MG63 (cell line): Measurements from ENCODE around the gene RALGAPA2. TPM values are rescaled to one million over a fixed set of nuclear protein-coding genes. Genes with fewer than 3 reads are reported as not detected.

ENCODE experiments used
- DNase-seq: peaks from one replicate; pipeline ENCODE4 v3.0.0-alpha.2; 2020
- H3K27me3 ChIP-seq: fragments of 250-450 bp; sonication (Bioruptor Pico); 2 replicates; pipeline ENCODE4 v1.5.1; 2020; ENCODE audit warnings: mild to moderate bottlenecking, moderate library complexity
- H3K36me3 ChIP-seq: fragments of 250-450 bp; sonication (Bioruptor Pico); 2 replicates; pipeline ENCODE4 v1.5.1; 2020; ENCODE audit warnings: mild to moderate bottlenecking, moderate library complexity
- H3K4me3 ChIP-seq: fragments of 250-450 bp; sonication (Bioruptor Pico); 2 replicates; pipeline ENCODE4 v1.5.1; 2020; ENCODE audit warnings: mild to moderate bottlenecking, moderate library complexity
- H3K9me3 ChIP-seq: fragments of 250-450 bp; sonication (Bioruptor Pico); 2 replicates; pipeline ENCODE4 v1.5.1; 2020; ENCODE audit warnings: mild to moderate bottlenecking, moderate library complexity
- total RNA-seq: library from RNA; depleted of rRNA; stranded (reverse); fragments of >200 nt; shearing (Covaris generic); gene quantifications from 2 replicates; pipeline ENCODE4 v1.2.3, GENCODE V29; 2014; ENCODE audit warnings: low replicate concordance; rRNA removed

RALGAPA2 gene
- total RNA-seq = 0.53 and 4.8 TPM in 2 replicates

DNA sequence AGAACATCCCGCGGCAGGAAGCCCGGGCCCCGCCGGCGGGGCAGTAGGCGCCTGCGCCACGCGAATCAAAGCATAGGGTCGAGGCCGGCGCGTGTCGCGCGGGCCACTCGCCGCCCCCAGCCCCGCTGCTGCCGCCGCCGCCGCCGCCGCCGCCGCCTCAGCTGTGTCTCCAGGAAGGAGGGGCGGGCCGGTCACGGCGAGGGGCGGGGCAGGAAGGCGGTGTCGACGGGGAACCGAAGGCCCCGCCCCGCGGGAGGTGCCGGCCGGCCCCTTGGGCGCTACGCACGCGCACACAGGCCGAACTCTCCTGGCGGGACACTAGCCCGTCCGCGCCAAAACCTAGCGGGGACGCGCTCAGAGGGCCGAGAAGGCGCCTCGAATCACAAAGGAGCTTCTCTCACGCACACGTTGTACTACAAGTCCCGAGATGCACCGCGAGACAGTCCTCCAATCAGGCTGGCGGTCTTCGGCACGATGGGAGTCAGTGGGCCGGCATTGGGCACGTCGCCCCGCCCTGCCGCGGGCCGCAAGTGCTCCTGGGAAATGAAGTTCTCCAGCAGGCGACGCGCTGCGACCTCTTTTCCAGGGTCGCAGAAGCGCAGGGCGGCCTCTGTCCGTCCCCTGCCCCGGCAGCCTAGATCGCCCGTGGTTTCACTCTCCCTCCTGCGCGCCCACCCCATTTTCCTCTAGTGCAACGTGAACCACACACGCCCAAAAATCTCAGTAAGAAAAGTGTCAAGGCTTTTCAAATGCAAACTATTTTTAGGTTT lies at the start of gene RALGAPA2:
RALGAPA2 (minus strand) TSS at position 171 of the 770 bp plus-strand sequence; CDS start at position 7, 164 bp downstream.
- no peaks in the 10 kb centered on the region for H3K27me3 ChIP-seq
- peak; percentile 94 for DNase-seq
- no peaks in the 10 kb centered on the region for H3K36me3 ChIP-seq
- no peaks in the 10 kb centered on the region for H3K9me3 ChIP-seq
- H3K4me3 ChIP-seq = peak within 1 kb of the TSS; percentile 61

DNA sequence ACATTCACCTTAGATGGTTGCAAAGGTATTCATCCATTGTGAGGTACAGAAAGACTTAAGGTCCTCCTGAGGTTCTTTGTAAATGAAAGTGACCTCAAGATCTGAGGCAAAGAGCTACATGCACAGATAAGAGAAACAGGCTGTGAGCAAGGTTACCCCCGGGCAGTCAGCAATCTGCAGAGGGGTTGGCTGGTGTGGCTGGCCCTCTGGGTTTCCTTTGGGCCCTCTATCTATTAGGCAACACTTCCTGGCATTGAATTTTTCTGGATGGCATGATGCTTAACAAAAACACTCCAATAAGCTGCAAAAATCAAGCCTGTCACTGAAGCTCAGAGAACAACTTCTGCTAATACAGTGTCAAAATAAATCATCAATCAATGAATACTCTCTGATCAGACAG lies 48.9 kb upstream of the RALGAPA2 start:
- Histone ChIP-seq H3K4me3 (no peak overlapping the region), H3K36me3 (no peaks in the 10 kb centered on the region), H3K9me3 (no peaks in the 10 kb centered on the region), H3K27me3 (no peaks in the 10 kb centered on the region)
- no peak for DNase-seq

- Histone ChIP-seq H3K4me3 (no peak overlapping the region), H3K36me3 (no peaks in the 10 kb centered on the region), H3K9me3 (no peaks in the 10 kb centered on the region), H3K27me3 (no peaks in the 10 kb centered on the region)
- DNase-seq = no peak
These were observed 46.7 kb upstream of the RALGAPA2 start for GRCh38 chr20:20759132-20759531.

- Histone ChIP-seq H3K36me3 (no peaks in the 10 kb centered on the region), H3K9me3 (no peaks in the 10 kb centered on the region), H3K4me3 (no peak overlapping the region), H3K27me3 (no peaks in the 10 kb centered on the region)
- no peak for DNase-seq
These were observed 43.4 kb upstream of the RALGAPA2 start for GRCh38 chr20:20755674-20756319.

- Histone ChIP-seq H3K4me3 (no peak overlapping the region), H3K27me3 (no peaks in the 10 kb centered on the region), H3K9me3 (no peaks in the 10 kb centered on the region), H3K36me3 (no peaks in the 10 kb centered on the region)
- DNase-seq = no peak
These were observed 42.8 kb upstream of the RALGAPA2 start for GRCh38 chr20:20755231-20755630.

- no peak for DNase-seq
- Histone ChIP-seq H3K4me3 (no peak overlapping the region), H3K36me3 (no peaks in the 10 kb centered on the region), H3K27me3 (no peaks in the 10 kb centered on the region), H3K9me3 (no peaks in the 10 kb centered on the region)
These were observed 42.3 kb upstream of the RALGAPA2 start for GRCh38 chr20:20754714-20755113.

DNA sequence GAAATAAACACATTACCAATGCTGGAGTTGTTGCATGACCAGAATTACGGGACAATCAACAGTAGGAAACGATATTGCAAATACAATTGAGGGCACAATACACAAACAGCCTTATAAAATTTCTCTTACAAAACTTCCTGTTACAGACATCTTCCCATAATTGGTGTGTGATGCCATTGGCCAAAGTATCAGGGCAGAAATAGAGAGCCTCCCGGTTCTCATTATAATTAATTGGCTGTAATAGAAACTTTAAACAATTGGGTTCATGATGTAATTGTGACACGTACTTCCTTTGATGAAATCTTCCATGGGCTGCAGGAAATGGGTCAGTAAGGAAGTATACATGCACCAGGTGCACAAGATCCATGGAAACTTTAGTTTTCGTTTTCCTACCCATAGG lies 40.3 kb upstream of the RALGAPA2 start:
- no peaks in the 10 kb centered on the region for H3K9me3 ChIP-seq
- DNase-seq = no peak
- H3K36me3 ChIP-seq = no peaks in the 10 kb centered on the region
- no peaks in the 10 kb centered on the region for H3K27me3 ChIP-seq
- H3K4me3 ChIP-seq = no peak overlapping the region

DNA sequence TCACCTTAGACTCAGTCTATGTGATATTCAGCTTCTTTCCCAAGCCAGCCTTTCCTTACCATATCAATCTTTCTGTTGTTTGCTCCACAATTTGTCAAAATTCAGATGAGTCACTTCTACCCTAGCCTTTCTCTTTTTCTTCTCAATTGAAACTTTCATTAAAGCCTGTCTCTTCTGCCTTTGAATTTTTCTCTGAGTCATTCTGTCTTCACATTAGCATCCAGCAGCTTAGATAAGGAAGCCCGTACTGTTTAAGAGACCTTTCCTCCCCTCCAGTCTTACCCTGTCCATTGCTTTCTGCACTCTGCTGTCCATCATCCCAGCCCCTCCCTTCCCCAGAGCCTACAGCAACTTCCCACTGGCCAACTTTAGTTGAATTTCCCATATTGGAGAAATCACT lies 34.9 kb upstream of the RALGAPA2 start:
- no peak for DNase-seq
- no peaks in the 10 kb centered on the region for H3K27me3 ChIP-seq

DNA sequence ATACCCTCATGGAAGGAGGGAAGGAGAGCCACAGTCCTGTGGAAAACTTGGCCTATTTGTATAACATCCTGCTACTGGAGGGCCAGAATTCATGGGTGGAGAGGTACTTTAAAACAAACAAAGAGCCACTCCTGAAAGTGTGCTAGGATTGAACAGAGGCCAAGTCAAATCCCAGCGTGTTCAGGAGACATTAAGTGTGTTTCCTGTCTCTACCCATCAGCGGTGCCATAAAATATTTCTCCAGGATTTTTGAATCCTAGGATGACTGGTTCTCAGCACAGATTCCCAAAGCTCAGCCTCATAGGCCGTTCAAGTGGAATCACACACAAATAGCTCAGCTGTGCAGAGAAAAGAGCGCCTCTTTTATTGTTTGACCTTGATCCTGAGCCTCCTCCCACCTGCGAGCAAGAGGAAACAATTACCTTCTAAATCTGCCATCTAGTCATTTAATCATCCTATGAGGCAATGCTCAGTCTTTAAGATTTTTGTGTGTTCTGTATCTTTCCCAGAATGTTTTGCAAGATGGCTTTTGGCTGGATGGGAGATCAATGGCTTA lies 31.8 kb upstream of the RALGAPA2 start:
- no peak for DNase-seq
- H3K36me3 ChIP-seq = no peaks in the 10 kb centered on the region
- no peak overlapping the region for H3K4me3 ChIP-seq
- H3K27me3 ChIP-seq = no peaks in the 10 kb centered on the region
- no peaks in the 10 kb centered on the region for H3K9me3 ChIP-seq

More for the DNA sequence above, 34.9 kb upstream of the RALGAPA2 start:
- Histone ChIP-seq H3K36me3 (no peaks in the 10 kb centered on the region), H3K9me3 (no peaks in the 10 kb centered on the region), H3K4me3 (no peak overlapping the region)

DNA sequence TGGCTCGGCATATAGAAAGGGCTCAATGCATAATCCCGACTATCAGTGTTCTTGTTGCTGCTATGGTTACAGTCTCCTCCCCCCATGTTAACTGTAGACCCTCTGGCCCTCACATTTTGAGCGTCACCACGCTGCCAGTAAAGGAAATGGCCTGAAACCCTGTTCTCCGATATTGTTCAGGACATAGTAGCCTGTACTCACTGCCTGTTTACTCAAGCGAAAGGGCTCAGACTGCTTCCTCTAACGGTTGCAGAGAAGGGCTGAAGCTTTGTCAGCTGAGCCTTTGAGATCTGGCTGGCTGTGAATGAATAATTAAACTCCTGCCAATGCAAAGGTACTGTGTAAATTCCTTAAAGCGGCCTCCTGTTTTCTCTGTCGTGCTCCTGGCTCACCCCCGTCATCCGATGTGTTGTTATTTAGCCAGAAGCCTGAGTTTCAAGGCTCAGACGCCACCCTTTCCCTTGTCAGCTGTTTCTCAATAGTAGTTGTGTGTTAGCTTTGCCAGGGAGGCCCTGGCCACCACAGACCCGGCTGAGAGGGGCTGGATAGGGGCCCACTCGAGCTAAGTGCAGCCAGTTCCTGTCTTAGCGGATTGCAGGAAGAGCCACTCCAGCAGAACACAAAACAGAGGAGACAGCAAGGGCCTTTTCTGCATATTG lies 31.2 kb upstream of the RALGAPA2 start:
- no peaks in the 10 kb centered on the region for H3K9me3 ChIP-seq
- no peaks in the 10 kb centered on the region for H3K36me3 ChIP-seq
- DNase-seq = no peak
- no peak overlapping the region for H3K4me3 ChIP-seq
- no peaks in the 10 kb centered on the region for H3K27me3 ChIP-seq

DNA sequence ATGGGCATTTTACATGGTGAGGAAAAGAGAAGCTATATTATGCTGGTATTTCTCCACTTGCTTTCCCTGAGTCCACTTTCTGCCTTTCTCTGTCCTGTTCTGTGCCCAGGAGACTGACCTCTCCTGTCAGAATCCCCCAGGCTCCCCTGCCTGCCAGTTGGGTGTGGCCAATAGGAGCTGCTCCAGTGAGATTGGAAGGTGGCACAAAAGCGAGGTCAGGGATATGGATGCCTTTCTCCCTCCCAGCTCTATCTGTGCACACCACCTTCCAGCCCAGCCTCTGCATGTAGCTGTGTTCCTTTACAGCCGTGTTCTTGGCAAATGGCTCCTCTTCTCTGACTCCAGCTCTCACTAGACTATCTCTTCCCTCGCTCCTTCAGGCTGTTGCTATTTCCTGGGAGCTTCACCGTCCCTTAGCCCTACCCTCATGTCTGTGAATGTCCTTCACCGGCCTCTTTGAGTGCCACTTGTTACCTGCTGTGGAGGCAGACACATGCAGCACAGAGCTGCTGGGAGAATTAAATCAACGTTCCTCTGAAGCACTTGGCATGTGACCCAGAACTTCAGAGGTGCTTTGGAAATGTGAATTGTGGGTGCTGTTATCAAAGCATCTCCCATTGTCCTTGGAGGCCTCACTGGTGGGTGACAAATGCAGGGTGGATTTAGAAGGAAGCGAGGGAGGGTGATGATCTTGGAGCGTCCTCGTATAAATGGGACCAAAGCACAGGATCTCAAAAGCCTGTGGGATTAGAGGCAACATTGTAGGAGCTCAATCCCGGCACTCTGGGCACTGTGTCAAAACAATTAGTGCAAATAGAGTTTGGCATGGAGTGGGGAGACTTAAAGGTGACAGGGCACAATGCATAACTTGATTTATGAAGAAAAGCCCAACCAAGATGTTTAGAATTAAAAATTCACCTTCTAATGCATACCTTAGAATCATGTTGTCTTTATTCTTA lies 28.9 kb upstream of the RALGAPA2 start:
- Histone ChIP-seq H3K36me3 (no peaks in the 10 kb centered on the region), H3K27me3 (no peaks in the 10 kb centered on the region), H3K9me3 (no peaks in the 10 kb centered on the region), H3K4me3 (no peak overlapping the region)
- DNase-seq = no peak

- no peak for DNase-seq
These were observed 28.1 kb upstream of the RALGAPA2 start for GRCh38 chr20:20740541-20740940.

GRCh38 chr20:20737158-20737557 lies 24.7 kb upstream of the RALGAPA2 start:
- no peaks in the 10 kb centered on the region for H3K36me3 ChIP-seq
- H3K27me3 ChIP-seq = no peaks in the 10 kb centered on the region
- DNase-seq = no peak
- no peak overlapping the region for H3K4me3 ChIP-seq
- no peaks in the 10 kb centered on the region for H3K9me3 ChIP-seq

More at GRCh38 chr20:20740541-20740940, 28.1 kb upstream of the RALGAPA2 start:
- H3K36me3 ChIP-seq = no peaks in the 10 kb centered on the region
- H3K9me3 ChIP-seq = no peaks in the 10 kb centered on the region
- H3K4me3 ChIP-seq = no peak overlapping the region
- no peaks in the 10 kb centered on the region for H3K27me3 ChIP-seq

- Histone ChIP-seq H3K27me3 (no peaks in the 10 kb centered on the region), H3K9me3 (no peaks in the 10 kb centered on the region), H3K36me3 (no peaks in the 10 kb centered on the region), H3K4me3 (no peak overlapping the region)
- DNase-seq = no peak
These were observed 23.9 kb upstream of the RALGAPA2 start for GRCh38 chr20:20736303-20736702.

DNA sequence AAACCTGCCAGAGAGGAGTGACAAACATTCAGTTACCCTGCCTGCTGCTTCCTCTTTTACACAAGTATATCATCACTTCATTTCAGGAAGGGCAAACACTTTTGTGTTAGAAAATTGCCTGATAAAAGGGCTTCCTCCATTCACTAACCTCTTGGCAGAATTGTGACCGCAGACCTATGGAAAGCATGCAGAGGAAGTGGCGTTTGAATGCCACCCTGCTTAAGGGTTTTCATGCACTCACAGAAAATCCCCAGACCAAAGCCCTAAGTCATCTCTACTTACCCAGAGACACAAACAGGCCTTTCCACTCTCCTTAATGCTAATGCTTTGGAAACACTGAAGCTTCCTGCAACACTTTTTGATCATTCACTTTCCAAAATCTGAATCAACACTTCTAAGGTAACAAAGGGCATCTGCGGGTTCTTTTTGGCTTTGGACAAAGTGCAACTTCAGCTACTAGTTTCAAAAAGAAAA lies 22.1 kb upstream of the RALGAPA2 start:
- H3K36me3 ChIP-seq = no peaks in the 10 kb centered on the region
- DNase-seq = no peak
- no peaks in the 10 kb centered on the region for H3K27me3 ChIP-seq
- H3K9me3 ChIP-seq = no peaks in the 10 kb centered on the region
- H3K4me3 ChIP-seq = no peak overlapping the region

DNA sequence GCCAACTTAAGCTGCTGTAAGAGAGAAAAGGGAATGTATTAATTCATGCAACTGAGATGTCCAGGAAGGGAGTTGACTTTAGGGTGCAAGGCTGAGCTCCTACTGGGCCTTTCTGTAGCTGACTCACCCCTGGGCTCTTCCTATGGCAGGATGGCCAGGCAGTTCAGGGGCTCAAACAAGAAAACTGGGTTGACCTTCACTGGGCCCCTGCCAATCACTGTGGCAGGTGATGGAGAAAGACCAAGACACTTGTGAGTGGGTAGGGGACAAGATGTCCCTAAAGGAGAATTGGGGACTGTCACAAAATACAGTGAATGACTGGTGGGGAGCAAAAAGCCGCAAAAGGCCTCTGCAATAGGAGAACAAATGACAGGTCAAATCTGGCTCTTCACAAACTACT lies 21.5 kb upstream of the RALGAPA2 start:
- no peaks in the 10 kb centered on the region for H3K27me3 ChIP-seq
- H3K36me3 ChIP-seq = no peaks in the 10 kb centered on the region
- no peak for DNase-seq
- no peaks in the 10 kb centered on the region for H3K9me3 ChIP-seq
- H3K4me3 ChIP-seq = no peak overlapping the region
